Psoas muscle (tissue), 8 donors: Measurements from ENCODE around the gene ZAP70. TPM values are rescaled to one million over a fixed set of nuclear protein-coding genes. Genes with fewer than 3 reads are reported as not detected.

Source experiments
- ATAC-seq, 4 donors: fragments of 200-7000 bp; cut with Tn5 transposase; one replicate each; pipeline ENCODE4 v1.9.1; 2020; ENCODE audit warnings: moderate library complexity in 3 of 4, mild to moderate bottlenecking in 2 of 4
- DNase-seq, 2 donors: peaks; one replicate each; pipeline ENCODE4 v3.0.0-alpha.2; 2020
- H3K27ac ChIP-seq: fragments of 200-600 bp; one replicate; pipeline ENCODE4 v1.8.0; 2022
- H3K27me3 ChIP-seq, 3 donors: fragments of 200-600 bp in 1 of 3; one replicate each; pipeline versions ENCODE4 v1.6.1 to v1.8.0; 2013 to 2022; ENCODE audit warnings: low read length in 2 of 3, mild to moderate bottlenecking in 2 of 3, moderate library complexity in 1 of 3; ENCODE audit not compliant: insufficient read depth in 3 of 3
- H3K36me3 ChIP-seq, 2 donors: fragments of 200-600 bp in 1 of 2; one replicate each; pipeline versions ENCODE4 v1.6.1 to v1.8.0; 2013 to 2022; ENCODE audit warnings: low read depth in 1 of 2, mild to moderate bottlenecking in 1 of 2, moderate library complexity in 1 of 2; ENCODE audit not compliant: insufficient read depth in 1 of 2
- H3K4me1 ChIP-seq: fragments of 200-600 bp; one replicate; pipeline ENCODE4 v1.8.0; 2022
- H3K4me3 ChIP-seq: fragments of 200-600 bp; one replicate; pipeline ENCODE4 v1.8.0; 2022; ENCODE audit warnings: mild to moderate bottlenecking
- H3K9me3 ChIP-seq: fragments of 200-600 bp; one replicate; pipeline ENCODE4 v1.8.0; 2022
- CTCF ChIP-seq: fragments of 200-600 bp; IDR thresholded peaks from one replicate; pipeline ENCODE4 v1.8.0; 2022; ENCODE audit warnings: antibody characterized with exemption
- WGBS, 3 donors: extraction: QIAGEN DNeasy Blood & Tissue Kit; methylation state at CpG; one replicate each; pipeline versions ENCODE4 v1.1.6 to v1.1.7; 2013; 5-methylcytosine and 5-hydroxymethylcytosine counted together
- intact Hi-C, 2 donors: fragments of 100-400 bp; cut with DNase I; formaldehyde crosslinking; loops; one replicate each; pipeline versions ENCODE4 v1.11.0 to v1.14.2; 2022
- polyA plus RNA-seq, 3 donors: library from polyadenylated mRNA; stranded (reverse); fragments of 200-250 nt; gene quantifications; one replicate each; pipeline ENCODE4 v1.2.3, GENCODE V29; 2013
- total RNA-seq, 4 donors: library from RNA; stranded (reverse); fragmentation: NEBNext Ultra II Directional in 2 of 4; extraction: Animal tissue kit (Norgen Biotek cat#: 25700) in 2 of 4; gene quantifications; one replicate each; pipeline versions ENCODE4 v1.2.1 to v1.2.4, GENCODE V29; 2021 to 2023
- donor health status: healthy with polysubstance abuse.
- donor health status: DM: no; HTN: no; CAD: no; lungs with moderate emphysema.
- donor health status: Bipolar disorder and iron deficiency.
- donor health status: healthy.
- donor health status: DM: yes; HTN: yes; CAD: no.
- donor health status: DM: no; HTN: no; CAD: no.
- donor health status: DM: no; HTN: no; CAD: no.
- donor health status: DM: yes; HTN: yes; CAD: no.

Gene ZAP70
- total and polyA plus RNA-seq, 7 donors, result 0.40 to 1.2 (median 0.74) TPM

- DNase-seq (no peak), ATAC-seq (no peak)
- Histone ChIP-seq H3K27me3 (no peaks in the 10 kb centered on the region), H3K4me1 (no peaks in the 10 kb centered on the region), H3K4me3 (no peak overlapping the region), H3K27ac (no peak overlapping the region), H3K36me3 (peaks cover 5 to 62% of the 10 kb centered on the region in 2 donors), H3K9me3 (no peaks in the 10 kb centered on the region)
- WGBS, 3 donors, result 75 to 85% (median 80%) methylated on average over 11 of the region's 11 CpGs
- intact Hi-C loops, result no loop called here
- TF ChIP-seq CTCF, result no peak
Measured at GRCh38 chr2:97775074-97775473, 61.7 kb downstream of the ZAP70 start.

GRCh38 chr2:97779141-97779540, 65.8 kb downstream of the ZAP70 start:
- 89 to 93% (median 89%) methylated on average over 4 of the region's 4 CpGs for WGBS, 3 donors
- TF ChIP-seq CTCF, result no peak
- no peaks in the 10 kb centered on the region for H3K27me3 ChIP-seq
- H3K27ac ChIP-seq, result no peak overlapping the region
- DNase-seq (no peak), ATAC-seq (no peak)
- peaks cover 0 to 29% of the 10 kb centered on the region in 2 donors for H3K36me3 ChIP-seq
- no peak overlapping the region for H3K4me3 ChIP-seq
- intact Hi-C loops, result no loop called here
- no peaks in the 10 kb centered on the region for H3K9me3 ChIP-seq
- no peaks in the 10 kb centered on the region for H3K4me1 ChIP-seq

GRCh38 chr2:97781981-97782380, 68.6 kb downstream of the ZAP70 start:
- Histone ChIP-seq H3K4me3 (no peak overlapping the region), H3K27ac (no peak overlapping the region), H3K4me1 (no peaks in the 10 kb centered on the region), H3K36me3 (peaks cover 4 to 20% of the 10 kb centered on the region in 2 donors), H3K27me3 (no peaks in the 10 kb centered on the region), H3K9me3 (no peaks in the 10 kb centered on the region)
- TF ChIP-seq CTCF, result no peak
- peak; percentile 15 to 80 (median 60) for ATAC-seq
- no peak for DNase-seq
- 78 to 85% (median 80%) methylated on average over 4 of the region's 4 CpGs for WGBS, 3 donors
- intact Hi-C loops, result no loop called here

DNA sequence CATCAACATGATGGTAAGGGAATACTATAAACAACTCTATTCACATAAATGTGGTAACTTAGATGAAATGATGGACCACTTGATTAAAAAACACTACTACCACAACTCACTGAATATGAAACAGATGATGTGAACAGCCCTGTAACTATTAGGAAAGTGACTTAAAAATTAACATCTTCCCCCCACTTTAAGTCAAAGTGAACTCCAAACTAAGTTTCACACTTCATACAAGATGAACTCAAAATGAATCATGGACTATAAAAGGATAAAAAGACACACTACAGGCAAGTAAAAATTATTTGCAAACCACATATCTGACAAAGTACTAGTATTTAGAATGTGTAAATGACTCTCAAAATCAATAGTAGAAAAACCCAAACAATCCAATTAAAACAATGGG, 71.6 kb downstream of the ZAP70 start:
- Histone ChIP-seq H3K4me1 (no peaks in the 10 kb centered on the region), H3K27me3 (no peaks in the 10 kb centered on the region), H3K36me3 (peaks cover 5 to 47% of the 10 kb centered on the region in 2 donors), H3K4me3 (no peak overlapping the region), H3K27ac (no peak overlapping the region), H3K9me3 (no peaks in the 10 kb centered on the region)
- ATAC-seq, result no peak
- DNase-seq, result no peak
- TF ChIP-seq CTCF, result no peak
- intact Hi-C loops, result no loop called here

DNA sequence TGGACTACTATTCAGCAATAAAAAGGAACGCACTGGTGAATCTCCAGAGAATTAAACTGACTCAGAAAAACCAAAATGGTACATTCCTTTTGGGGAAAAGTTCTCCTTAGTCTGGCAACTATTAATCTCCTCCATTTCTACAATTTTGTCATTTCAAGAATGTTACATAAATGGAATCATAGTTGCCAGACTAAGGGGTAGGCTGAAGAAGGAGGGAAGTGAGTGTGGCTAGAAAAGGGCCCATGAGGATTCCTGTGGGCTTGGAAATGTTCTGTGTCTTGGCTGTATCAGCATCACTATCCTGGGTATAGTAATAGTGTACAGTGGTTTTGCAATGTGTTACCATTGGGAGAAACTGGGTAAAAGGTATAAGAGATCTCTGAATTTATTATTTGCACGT, 72.4 kb downstream of the ZAP70 start:
- Histone ChIP-seq H3K27me3 (no peaks in the 10 kb centered on the region), H3K36me3 (peaks cover 5 to 53% of the 10 kb centered on the region in 2 donors), H3K27ac (no peak overlapping the region), H3K4me1 (no peaks in the 10 kb centered on the region), H3K9me3 (no peaks in the 10 kb centered on the region), H3K4me3 (no peak overlapping the region)
- intact Hi-C loops, result no loop called here
- no peak for TF ChIP-seq CTCF
- no peak for DNase-seq
- no peak for ATAC-seq
- 88 to 96% (median 90%) methylated on average over 2 of the region's 2 CpGs for WGBS, 3 donors
